HG03095 (cell line): ENCODE measurements around the gene ATAD1.
"Not testable (repeated sequence)": the region's sequence is repeated elsewhere in the genome, so short reads cannot be mapped to it uniquely, and the experiment has no call there.

Source experiments
- ATAC-seq: cut with Tn5 transposase; IDR thresholded peaks from one replicate; pipeline ENCODE4 v1.9.1; 2021; ENCODE audit warnings: moderate library complexity; ENCODE audit not compliant: unreplicated experiment

The ATAD1 gene, protein sequence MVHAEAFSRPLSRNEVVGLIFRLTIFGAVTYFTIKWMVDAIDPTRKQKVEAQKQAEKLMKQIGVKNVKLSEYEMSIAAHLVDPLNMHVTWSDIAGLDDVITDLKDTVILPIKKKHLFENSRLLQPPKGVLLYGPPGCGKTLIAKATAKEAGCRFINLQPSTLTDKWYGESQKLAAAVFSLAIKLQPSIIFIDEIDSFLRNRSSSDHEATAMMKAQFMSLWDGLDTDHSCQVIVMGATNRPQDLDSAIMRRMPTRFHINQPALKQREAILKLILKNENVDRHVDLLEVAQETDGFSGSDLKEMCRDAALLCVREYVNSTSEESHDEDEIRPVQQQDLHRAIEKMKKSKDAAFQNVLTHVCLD

DNA sequence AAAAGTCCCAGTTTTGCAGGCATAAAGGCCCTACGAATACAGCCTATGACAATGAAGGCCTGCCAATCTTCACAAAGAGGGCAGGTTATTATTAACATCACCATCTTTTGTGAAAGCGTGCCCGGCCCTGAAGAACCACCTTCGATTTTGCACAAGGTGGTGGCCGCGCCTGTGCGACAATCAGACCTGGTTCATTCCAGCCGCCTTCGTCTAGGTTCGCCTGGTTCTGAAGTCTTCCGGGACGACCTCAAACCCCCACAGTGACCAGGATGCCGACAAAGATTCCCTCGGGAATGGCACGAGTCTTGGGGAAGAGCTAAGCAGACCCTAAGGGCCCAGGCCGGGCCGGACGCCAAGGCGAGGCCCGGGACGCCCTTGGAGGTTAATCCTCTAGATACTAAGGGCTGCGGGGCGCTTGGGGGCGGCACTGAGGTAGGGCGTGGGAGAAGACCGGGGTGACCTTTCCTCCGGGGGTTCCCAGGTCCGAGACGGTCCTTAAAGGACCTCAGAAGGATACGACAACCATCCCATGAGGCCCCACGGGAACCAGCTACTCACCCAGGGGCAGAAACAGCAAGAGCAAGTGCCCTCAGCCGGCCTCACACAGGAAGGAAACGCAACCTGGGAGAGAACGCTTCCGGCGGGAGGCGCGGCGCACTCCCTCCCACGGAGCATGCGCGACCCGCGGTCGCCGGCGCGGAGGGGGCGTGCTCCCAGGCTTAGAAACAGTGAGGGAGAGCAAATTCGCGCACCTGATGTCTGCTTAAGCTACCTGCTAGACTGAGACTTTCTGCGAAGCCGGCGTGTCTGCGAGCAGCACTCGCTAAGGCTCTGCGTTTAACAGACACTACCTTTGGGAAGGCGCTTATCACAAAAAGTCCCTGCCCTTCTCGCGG is at the start of gene ATAD1:
TSS of gene ATAD1 (minus strand) at position 618 of the 896 bp plus-strand sequence. CDS start 3,627 bp downstream, outside the sequence.
- ATAC-seq = peak; percentile 61

DNA sequence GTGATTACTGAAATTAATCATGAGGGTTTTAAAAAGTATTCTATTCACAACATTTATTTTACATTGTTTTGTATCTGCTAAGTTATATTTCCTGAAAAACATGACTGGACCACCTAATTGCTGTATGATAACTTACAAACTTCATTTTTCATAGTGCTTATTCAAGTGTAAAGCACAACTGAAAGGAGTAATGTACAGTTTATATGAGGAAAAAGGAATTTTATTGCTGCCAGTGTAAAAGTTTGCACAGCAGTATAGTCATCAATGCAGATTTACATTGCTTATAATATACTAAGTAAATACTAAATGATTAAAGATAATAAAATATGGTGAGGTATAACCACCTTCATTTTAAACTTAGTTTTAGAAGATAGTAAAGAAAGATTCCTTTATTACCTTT is 49.4 kb upstream of the ATAD1 start:
- no peak for ATAC-seq

DNA sequence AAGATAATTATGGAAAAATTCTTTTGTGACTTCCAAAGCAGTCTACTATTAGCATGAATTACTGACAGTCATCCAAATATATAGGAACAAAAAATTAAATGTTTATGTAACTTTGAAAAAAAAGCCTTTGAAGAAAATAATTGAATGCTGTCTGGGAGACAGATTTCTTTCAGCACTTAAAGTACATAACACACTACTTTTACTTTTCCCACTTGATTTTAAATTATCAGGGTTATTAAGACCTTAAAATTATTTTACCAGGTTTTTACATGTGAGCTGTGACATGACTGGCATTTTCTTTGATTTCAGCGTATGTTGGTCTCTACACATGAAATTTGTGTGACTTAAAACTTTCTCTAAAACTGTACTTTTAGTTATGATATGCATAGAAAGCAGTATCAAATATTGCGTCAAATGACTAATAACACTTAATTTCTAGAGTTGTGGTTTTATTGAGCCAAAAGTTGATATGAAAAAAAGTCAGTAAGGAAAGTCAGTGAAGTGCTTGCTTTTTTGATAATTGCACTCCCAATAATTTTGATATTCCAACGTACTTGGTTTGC is 48.5 kb upstream of the ATAD1 start:
- no peak for ATAC-seq

DNA sequence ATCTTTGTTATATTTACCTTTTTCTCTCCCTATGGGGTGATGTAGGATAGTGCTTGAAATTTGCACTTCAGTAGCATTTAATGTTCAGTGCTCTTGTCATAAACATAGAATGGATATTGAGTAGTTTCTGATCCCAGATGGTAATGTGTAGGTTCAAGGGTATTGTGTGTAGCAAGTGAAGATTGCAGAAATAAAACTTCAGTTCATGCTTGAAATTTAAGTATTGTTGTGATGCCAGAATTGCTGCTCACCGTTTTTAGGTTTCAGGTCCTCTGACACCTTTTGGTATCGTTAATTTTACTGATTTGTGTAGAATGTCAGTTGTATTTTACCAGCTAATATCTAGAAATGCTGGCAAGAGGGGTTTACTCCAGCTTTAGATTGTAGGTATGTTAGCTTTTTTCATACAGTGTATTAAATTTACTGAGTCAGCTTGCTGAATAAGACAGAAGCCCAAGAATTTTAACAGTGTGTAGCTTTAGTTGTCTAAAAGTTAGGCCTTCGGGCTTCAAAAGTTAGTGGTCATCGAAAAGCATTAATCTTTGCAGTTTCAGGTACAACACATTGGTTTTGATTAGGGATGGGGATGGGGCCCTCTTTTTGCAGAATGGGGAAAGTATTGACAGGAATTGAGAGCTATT is 47.3 kb upstream of the ATAD1 start:
- ATAC-seq = no peak

DNA sequence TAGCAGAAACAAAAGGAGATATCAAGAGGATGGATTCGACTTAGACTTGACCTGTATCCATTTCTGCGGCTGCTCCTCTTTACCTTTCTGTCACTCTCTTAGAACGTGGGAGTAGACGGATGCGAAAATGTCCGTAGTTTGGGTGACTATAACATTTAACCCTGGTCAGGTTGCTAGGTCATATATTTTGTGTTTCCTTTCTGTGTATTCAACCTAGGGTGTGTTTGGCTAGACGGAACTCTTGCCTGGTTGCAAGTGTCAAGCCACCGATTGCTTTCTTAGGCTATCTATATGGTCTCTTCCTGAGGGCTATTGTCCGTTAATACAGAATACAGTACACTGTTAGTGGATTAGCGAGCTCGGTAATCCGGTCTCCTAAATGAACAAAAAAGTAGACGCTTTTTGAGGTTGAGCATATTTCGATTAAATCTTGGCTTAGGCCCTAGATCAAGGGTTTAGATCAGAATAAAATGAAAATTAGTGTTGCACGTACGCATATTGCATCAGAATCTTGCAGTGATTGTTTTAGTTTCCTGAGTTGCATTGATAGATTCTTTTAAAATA is 46.6 kb upstream of the ATAD1 start:
- no peak for ATAC-seq

DNA sequence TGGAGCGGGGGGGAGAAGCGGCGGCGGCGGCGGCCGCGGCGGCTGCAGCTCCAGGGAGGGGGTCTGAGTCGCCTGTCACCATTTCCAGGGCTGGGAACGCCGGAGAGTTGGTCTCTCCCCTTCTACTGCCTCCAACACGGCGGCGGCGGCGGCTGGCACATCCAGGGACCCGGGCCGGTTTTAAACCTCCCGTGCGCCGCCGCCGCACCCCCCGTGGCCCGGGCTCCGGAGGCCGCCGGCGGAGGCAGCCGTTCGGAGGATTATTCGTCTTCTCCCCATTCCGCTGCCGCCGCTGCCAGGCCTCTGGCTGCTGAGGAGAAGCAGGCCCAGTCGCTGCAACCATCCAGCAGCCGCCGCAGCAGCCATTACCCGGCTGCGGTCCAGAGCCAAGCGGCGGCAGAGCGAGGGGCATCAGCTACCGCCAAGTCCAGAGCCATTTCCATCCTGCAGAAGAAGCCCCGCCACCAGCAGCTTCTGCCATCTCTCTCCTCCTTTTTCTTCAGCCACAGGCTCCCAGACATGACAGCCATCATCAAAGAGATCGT is 46.0 kb upstream of the ATAD1 start:
- ATAC-seq = not testable (repeated sequence)

DNA sequence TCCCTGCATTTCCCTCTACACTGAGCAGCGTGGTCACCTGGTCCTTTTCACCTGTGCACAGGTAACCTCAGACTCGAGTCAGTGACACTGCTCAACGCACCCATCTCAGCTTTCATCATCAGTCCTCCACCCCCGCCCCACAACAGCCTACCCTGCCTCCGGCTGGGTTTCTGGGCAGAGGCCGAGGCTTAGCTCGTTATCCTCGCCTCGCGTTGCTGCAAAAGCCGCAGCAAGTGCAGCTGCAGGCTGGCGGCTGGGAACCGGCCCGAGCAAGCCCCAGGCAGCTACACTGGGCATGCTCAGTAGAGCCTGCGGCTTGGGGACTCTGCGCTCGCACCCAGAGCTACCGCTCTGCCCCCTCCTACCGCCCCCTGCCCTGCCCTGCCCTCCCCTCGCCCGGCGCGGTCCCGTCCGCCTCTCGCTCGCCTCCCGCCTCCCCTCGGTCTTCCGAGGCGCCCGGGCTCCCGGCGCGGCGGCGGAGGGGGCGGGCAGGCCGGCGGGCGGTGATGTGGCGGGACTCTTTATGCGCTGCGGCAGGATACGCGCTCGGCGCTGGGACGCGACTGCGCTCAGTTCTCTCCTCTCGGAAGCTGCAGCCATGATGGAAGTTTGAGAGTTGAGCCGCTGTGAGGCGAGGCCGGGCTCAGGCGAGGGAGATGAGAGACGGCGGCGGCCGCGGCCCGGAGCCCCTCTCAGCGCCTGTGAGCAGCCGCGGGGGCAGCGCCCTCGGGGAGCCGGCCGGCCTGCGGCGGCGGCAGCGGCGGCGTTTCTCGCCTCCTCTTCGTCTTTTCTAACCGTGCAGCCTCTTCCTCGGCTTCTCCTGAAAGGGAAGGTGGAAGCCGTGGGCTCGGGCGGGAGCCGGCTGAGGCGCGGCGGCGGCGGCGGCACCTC is 45.3 kb upstream of the ATAD1 start, which contains the start of the genes KLLN and PTEN:
TSS of gene KLLN (minus strand) at position 481 of the 891 bp plus-strand sequence. CDS start 1,046 bp downstream, outside the sequence.
TSS of gene PTEN (plus strand) at position 573 of the 891 bp plus-strand sequence. CDS start 845 bp downstream, outside the sequence.
- ATAC-seq = peak; percentile 36

DNA sequence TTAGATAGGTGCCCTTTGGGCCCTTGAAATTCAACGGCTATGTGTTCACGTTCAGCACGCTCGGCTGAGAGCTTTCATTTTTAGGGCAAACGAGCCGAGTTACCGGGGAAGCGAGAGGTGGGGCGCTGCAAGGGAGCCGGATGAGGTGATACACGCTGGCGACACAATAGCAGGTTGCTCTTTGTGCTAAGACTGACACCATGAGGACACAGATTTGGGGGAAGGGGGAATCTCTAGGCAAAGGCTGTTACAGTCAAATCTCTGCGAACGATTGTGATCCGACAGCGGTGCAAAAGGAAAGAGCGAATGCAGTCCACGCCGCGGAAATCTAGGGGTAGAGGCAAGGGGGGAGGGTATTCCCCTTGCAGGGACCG is 44.6 kb upstream of the ATAD1 start:
- ATAC-seq = peak; percentile 8

DNA sequence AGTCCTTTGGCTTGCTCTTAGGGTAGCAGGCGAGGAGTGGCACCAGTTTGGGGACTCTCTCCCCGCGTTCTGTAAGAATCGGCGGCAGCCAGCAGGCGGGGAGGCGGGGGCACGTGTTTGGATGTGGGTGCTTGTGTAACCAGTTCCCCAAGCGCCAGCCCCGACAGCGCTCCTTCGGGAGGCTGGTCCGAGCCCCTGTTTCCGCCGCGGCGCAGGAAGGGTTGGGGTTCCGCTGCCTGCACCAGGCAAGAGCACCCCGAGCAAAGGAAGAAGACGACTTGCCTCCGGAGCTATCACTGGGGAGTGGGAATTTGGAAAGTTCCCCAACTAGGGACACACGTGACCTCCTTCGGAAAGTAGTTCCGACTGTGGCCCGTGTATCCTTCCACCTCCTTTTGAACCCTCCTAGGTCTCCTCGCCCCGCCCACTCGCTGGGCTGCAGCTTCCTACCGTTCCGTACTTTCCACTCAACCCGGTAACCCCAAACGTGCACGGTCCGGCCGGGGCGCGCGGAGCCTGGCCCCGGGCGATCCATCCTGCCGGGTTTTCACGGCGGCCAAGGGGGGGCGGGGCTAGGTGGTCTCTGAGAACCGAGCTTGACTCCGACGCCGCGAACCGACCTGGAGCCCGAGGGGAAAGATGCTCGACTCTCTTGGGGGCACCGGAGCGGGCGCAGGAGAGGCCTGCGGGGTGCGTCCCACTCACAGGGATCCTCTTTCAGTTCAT is 44.1 kb upstream of the ATAD1 start:
- peak; percentile 33 for ATAC-seq

DNA sequence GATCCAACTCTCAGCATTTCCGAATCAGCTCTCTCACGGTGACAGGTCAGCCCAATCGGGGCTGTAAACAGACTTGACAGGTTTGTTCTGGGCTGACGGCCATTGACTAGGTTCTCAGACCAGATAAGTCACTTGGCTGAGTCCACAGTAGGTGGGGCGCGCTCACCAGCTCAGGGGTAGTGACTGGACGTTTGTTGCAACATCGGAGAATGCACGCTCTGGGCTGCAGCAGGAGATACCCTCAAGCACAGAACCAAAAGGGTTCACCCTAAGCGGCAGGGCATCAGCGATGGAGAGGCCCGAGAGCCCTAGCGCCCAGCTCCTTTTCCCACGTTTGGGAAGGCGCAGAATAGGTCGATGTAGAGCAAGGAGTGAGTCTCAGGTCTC is 43.5 kb upstream of the ATAD1 start:
- ATAC-seq = no peak

DNA sequence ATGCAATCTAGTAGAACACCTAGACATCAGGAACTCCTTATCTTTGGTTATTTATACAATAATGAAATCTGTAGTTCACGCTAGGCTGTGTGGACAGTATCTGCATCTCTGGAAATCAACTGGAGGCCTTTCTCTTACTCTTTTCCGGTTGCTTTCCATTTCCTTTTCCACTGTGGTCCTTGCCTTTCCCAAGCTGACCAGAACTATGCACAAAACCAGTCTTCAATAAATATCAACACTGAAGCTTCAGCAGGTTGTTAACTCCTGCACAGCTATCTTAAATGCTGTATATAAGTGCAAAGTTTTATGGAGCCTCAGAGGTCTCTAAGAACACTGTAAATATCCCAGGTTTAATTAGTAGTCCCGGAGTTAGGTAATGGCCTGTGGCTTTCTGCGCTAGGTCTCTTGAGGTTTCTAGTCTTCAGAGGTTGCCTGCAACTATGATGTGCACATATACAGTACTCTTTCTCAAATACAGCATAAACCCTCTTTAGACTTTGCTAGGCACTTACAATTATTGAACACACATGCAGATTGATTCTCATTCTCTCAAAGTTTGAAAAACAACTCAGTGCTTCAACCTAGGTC is 42.9 kb upstream of the ATAD1 start:
- ATAC-seq = no peak

DNA sequence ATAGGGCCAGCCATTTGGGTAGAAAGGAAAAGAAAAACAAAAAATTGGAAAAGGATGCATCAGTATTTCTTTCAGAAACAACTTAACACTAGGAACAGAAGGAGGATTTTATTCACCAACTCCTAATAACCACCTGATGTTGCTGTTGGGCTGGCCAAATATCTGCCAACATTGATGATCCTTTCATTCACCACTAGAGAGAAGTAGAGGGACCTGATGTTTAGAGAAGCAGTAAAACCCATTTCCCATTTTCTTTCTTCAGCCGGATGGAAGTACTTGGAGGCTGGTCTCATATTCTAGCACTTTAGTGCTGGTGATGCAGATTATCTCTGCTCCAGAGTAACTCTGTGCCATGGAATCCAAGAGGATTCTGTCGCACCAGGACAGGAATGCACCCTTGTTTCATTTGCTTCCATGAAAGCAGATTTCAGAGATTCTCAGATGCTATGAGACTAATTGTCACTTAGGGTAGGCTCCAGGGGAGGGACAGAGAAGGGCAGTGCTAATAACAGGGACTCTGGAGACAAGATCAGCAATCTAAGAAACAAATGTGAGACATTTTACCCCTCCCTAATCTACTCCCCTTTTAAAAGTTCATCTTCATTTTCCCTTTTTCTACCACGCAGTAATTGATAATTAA is 42.2 kb upstream of the ATAD1 start:
- ATAC-seq = no peak

DNA sequence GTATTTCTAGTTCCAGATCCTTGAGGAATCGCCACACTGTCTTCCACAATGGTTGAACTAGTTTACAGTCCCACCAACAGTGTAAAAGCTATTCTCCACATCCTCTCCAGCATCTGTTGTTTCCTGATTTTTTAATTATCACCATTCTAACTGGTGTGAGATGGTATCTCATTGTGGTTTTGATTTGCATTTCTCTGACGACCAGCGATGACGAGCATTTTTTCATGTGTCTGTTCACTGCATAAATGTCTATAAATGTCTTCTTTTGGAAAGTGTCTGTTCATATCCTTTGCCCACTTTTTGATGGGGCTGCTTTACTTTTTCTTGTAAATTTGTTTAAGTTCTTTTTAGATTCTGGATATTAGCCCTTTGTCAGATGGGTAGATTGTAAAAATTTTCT is 37.6 kb upstream of the ATAD1 start:
- ATAC-seq = not testable (repeated sequence)

DNA sequence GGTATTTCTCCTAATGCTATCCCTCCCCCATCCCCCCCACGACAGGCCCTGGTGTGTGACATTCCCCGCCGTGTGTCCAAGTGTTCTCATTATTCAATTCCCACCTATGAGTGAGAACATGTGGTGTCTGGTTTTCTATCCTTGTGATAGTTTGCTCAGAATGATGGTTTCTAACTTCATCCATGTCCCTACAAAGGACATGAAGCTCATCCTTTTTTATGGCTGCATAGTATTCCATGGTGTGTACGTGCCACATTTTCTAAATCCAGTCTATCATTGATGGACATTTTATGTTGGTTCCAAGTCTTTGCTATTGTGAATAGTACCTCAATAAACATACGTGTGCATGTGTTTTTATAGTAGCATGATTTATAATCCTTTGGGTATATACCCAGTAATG is 37.2 kb upstream of the ATAD1 start:
- ATAC-seq = not testable (repeated sequence)

DNA sequence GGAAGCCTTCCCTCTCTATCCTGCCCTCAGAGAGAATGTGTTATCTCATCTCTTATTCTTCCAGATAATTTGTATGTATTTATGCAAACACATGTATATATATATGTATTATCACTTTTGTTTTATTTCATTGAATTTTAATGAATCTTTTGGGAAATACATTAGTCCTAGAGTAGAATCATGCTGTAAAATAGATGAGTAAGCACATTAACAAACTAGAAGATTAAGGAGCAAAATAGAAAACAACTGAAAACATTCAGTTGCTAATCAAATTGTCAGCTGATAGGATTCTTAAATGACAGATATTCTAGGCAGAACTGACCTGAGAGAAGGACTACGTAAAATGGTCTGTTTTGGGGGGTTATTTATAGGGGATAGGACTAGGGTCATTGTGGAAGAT is 34.1 kb upstream of the ATAD1 start:
- ATAC-seq = no peak

DNA sequence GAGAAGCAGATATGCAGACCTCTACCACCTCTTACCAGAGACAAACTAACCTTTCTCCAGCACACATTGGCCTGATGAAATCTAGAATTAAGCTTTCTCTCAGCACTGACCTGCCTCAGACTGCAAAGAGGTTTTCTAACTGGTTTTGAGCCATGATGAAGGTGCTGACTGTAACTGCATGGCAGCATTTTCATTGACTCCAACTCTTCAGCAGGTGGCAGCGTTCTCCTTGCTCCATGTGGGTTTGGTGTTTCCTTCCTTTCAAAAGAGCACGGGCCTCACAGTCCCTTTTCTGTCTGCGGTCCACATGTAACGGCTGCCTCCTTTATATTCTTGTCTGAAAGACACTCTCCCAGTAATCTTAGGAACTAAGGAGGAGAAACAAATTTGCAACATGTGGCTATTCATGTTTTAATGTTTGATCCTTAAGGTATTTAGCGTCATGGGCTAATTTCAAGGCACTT is 32.7 kb upstream of the ATAD1 start:
- ATAC-seq = peak; percentile 59

DNA sequence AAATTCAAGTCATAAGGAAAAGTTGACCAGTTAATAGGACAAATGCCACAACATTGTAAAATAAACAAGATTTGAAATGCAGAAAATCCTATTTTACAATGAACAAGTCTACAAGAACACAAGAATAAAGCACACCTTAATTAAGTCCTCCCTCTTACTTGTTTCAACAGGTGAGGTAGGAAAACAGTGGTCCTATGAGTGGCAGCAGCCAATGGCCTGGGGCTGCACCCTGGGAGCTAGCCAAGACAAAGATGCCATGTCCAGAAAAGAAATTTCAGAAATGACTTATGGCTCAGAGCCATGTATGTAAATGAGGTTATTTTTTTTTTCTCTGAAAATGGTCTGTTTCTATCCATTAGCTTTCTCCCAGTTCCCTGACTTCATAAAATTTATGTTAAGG is 31.0 kb upstream of the ATAD1 start:
- no peak for ATAC-seq

DNA sequence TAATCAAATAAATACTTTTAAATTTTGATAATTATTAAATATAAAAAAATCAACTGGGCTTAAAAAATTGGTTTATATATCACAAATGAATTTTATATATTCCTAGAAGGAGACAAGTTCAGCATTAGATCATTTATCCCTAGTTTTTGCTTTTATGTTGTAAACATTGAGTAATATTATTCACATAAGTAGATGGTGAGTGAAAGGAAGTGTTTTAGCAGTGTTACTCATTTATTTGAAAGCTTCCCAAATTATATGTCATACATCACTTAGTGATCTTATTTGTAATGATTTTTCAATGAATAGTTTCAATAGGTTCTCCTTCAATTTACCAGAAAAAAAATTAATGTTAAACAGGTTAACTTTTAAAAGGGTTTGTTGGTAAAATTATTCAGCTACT is 29.5 kb upstream of the ATAD1 start:
- ATAC-seq = no peak
